Measurements from ENCODE around the gene FAM53C. TPM values are rescaled to one million over a fixed set of nuclear protein-coding genes. Genes with fewer than 3 reads are reported as not detected.
"Not testable (repeated sequence)": the region's sequence is repeated elsewhere in the genome, so short reads cannot be mapped to it uniquely, and the experiment has no call there.

The FAM53C gene
- total and polyA plus RNA-seq, 2 experiments from 2014 or later = 26.7 to 26.8 TPM

GRCh38 chr5:138315751-138316278, 22.3 kb upstream of the FAM53C start:
- H3K9ac ChIP-seq = no peak overlapping the region
- no peaks in the 10 kb centered on the region for H3K79me2 ChIP-seq (ENCODE audit: insufficient read depth)
- no peak for DNase-seq
- TF ChIP-seq EZH2phosphoT487 (IDR thresholded peaks at IDR 0.05; ENCODE audit: insufficient read depth, low read depth) (no peak), EZH2 (IDR thresholded peaks at IDR 0.05; ENCODE audit: insufficient read depth, poor library complexity, severe bottlenecking) (no peak)
- WGBS, 2 experiments (ENCODE audit: low coverage in 1 of 2, low lambda C conversion rate in 2 of 2, missing lambda C conversion rate in 2 of 2) = 97 to 98% methylated on average over 5 to 7 of the region's 7 CpGs
- no peaks in the 10 kb centered on the region for H3K4me1 ChIP-seq (ENCODE audit: insufficient read depth)
- no peak overlapping the region for H3K4me2 ChIP-seq (ENCODE audit: unreplicated experiment)
- no peak overlapping the region for H3K4me3 ChIP-seq
- in situ Hi-C loops (cut with MboI) = no loop called here
- H3K9me3 ChIP-seq (ENCODE audit: low read depth) = no peaks in the 10 kb centered on the region
- no peak overlapping the region for H3K27ac ChIP-seq
- no peak overlapping the region for H2AFZ ChIP-seq
- H3K27me3 ChIP-seq (replicated peaks; ENCODE audit: insufficient read depth) = no peaks in the 10 kb centered on the region
- no peaks in the 10 kb centered on the region for H3F3A ChIP-seq (ENCODE audit: insufficient read depth)
- H4K20me1 ChIP-seq (ENCODE audit: insufficient read depth) = no peaks in the 10 kb centered on the region
- no peaks in the 10 kb centered on the region for H3K9me2 ChIP-seq (ENCODE audit: insufficient read depth)
- H3K36me3 ChIP-seq (ENCODE audit: low read depth) = no peaks in the 10 kb centered on the region

- H3K9me2 ChIP-seq (ENCODE audit: insufficient read depth) = no peaks in the 10 kb centered on the region
- DNase-seq = no peak
- no peaks in the 10 kb centered on the region for H3K36me3 ChIP-seq (ENCODE audit: low read depth)
- H4K20me1 ChIP-seq (ENCODE audit: insufficient read depth) = no peaks in the 10 kb centered on the region
- H3K9me3 ChIP-seq (ENCODE audit: low read depth) = no peaks in the 10 kb centered on the region
- H3K27me3 ChIP-seq (replicated peaks; ENCODE audit: insufficient read depth) = no peaks in the 10 kb centered on the region
- H3K4me1 ChIP-seq (ENCODE audit: insufficient read depth) = no peaks in the 10 kb centered on the region
- H2AFZ ChIP-seq = no peak overlapping the region
- in situ Hi-C loops (cut with MboI) = no loop called here
- H3F3A ChIP-seq (ENCODE audit: insufficient read depth) = no peaks in the 10 kb centered on the region
- no peak overlapping the region for H3K27ac ChIP-seq
- H3K79me2 ChIP-seq (ENCODE audit: insufficient read depth) = no peaks in the 10 kb centered on the region
- H3K4me2 ChIP-seq (ENCODE audit: unreplicated experiment) = no peak overlapping the region
- H3K4me3 ChIP-seq = no peak overlapping the region
- TF ChIP-seq EZH2 (IDR thresholded peaks at IDR 0.05; ENCODE audit: insufficient read depth, poor library complexity, severe bottlenecking) = no peak
- no peak for TF ChIP-seq EZH2phosphoT487 (IDR thresholded peaks at IDR 0.05; ENCODE audit: insufficient read depth, low read depth)
- 64 to 71% methylated on average over 3 of the region's 3 CpGs for WGBS, 2 experiments (ENCODE audit: low coverage in 1 of 2, low lambda C conversion rate in 2 of 2, missing lambda C conversion rate in 2 of 2)
- no peak overlapping the region for H3K9ac ChIP-seq
Measured at GRCh38 chr5:138316355-138316754, 21.7 kb upstream of the FAM53C start.

DNA sequence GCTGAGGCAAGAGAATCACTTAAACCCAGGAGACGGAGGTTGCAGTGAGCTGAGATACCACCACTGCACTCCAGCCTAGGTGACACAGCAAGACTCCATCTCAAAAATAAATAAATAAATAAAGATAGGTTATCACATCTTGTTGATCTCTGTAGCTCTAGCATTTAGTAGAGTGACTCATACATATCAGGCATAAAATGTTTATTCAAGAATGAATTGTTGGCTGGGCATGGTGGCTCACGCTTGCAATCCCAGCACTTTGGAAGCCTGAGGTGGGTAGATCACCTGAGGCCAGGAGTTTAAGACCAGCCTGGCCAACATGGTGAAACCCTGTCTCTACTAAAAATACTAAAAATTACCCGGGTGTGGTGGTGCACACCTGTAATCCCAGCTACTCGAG, 19.9 kb upstream of the FAM53C start:
- WGBS, 2 experiments (ENCODE audit: low coverage in 1 of 2, low lambda C conversion rate in 2 of 2, missing lambda C conversion rate in 2 of 2) = 95 to 99% methylated on average over 4 of the region's 4 CpGs

DNA sequence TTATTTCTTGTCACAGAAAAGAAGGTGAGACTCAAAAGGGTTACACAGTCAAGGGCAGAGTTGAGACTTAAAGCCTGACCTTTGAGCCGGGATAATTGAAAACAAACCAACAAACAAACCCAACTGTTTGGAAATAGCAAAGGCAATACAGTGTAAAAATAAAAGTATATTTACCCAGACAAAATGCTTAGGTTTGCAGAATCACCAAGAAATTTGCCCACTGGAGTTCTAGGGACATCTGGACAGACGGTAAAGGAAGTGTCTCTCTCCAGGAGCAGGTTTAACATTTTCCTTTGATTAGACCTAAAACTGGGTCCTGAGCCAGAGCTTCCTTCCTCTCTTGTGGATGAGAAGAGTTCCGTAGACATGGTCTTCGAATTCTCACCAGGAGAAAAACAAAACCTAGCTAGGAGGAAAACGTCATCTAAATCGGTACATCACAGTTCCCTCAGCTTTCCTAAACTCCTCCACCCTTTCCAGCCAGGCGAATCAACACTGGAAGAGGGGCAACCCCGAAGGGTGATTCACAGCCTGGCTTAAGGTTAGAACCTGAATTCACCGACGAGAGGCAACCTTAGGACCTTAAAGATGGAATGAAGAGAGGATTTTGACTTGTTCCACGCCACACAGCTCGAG, 7.1 kb upstream of the FAM53C start:
- in situ Hi-C loops (cut with MboI) = no loop called here

More for the DNA sequence above, 19.9 kb upstream of the FAM53C start:
- H3K79me2 ChIP-seq (ENCODE audit: insufficient read depth); H4K20me1 ChIP-seq (ENCODE audit: insufficient read depth); H3K9me3 ChIP-seq (ENCODE audit: low read depth); in situ Hi-C loops (cut with MboI); DNase-seq; H3K27ac ChIP-seq; H3K9me2 ChIP-seq (ENCODE audit: insufficient read depth); H3K4me1 ChIP-seq (ENCODE audit: insufficient read depth); H3K27me3 ChIP-seq (replicated peaks; ENCODE audit: insufficient read depth); H3K4me2 ChIP-seq (ENCODE audit: unreplicated experiment); H3K9ac ChIP-seq; H3K36me3 ChIP-seq (ENCODE audit: low read depth); H3K4me3 ChIP-seq; H2AFZ ChIP-seq; H3F3A ChIP-seq (ENCODE audit: insufficient read depth): not testable (repeated sequence)

More for the DNA sequence above, 7.1 kb upstream of the FAM53C start:
- Histone ChIP-seq H3K4me3 (peak overlapping the region; percentile 85), H4K20me1 (ENCODE audit: insufficient read depth) (no peaks in the 10 kb centered on the region), H3K9me3 (ENCODE audit: low read depth) (no peaks in the 10 kb centered on the region), H3K27me3 (replicated peaks; ENCODE audit: insufficient read depth) (no peaks in the 10 kb centered on the region), H3K9ac (peak overlapping the region; percentile 81), H2AFZ (peak overlapping the region; percentile 95), H3K9me2 (ENCODE audit: insufficient read depth) (no peaks in the 10 kb centered on the region), H3K27ac (peak overlapping the region; percentile 32), H3K36me3 (ENCODE audit: low read depth) (no peaks in the 10 kb centered on the region), H3K4me1 (ENCODE audit: insufficient read depth) (0 out of 2 replicates have a peak, but pooled peaks cover 6% of the 10 kb centered on the region), H3K79me2 (ENCODE audit: insufficient read depth) (peaks cover 17% of the 10 kb centered on the region; the same call in 1 of the 2 replicates), H3K4me2 (ENCODE audit: unreplicated experiment) (peak overlapping the region; percentile 96), H3F3A (ENCODE audit: insufficient read depth) (no peaks in the 10 kb centered on the region)
- peak; percentile 48 for DNase-seq
- 2 to 4% methylated on average over 12 of the region's 12 CpGs for WGBS, 2 experiments (ENCODE audit: low coverage in 1 of 2, low lambda C conversion rate in 2 of 2, missing lambda C conversion rate in 2 of 2)
- TF ChIP-seq EZH2 (IDR thresholded peaks at IDR 0.05; ENCODE audit: insufficient read depth, poor library complexity, severe bottlenecking) = no peak

All from GM23248 (cell line).